GM12892 (cell line): ENCODE data around the gene ARL6IP5.

ENCODE experiments used
- POLR2A ChIP-seq: IDR thresholded peaks from 2 replicates; pipeline ENCODE4 v1.6.1; 2011; ENCODE audit warnings: low read depth, low read length, control low read depth
- POLR2AphosphoS5 ChIP-seq: IDR thresholded peaks from 2 replicates; pipeline ENCODE4 v1.6.1; 2011; ENCODE audit warnings: low read depth, low read length, control low read depth
- TAF1 ChIP-seq: IDR thresholded peaks from 2 replicates; pipeline ENCODE4 v1.6.1; 2011; ENCODE audit warnings: low read depth, mild to moderate bottlenecking, control low read depth, low read length, borderline replicate concordance

DNA sequence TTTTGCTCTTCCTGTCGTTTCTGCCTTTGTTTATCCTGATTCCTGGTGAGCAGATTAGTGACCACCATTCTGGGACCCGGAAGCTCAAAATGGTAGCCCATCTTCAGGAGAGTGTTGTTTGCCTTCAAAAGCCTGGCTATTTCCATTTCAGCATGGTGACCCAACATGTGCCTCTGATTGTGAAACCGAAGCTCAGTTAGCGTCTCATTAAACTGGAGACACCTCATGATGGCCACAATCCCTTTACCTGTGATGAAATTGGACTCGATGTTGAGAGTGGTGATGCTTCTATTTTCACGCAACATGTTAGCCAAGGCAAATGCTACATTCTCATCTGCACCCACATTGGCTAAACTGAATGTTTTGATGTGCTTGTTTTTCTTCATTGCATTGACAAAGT lies 34.4 kb downstream of the ARL6IP5 start:
- TF ChIP-seq POLR2A (no peak), POLR2AphosphoS5 (no peak), TAF1 (no peak)
